Endothelial cell of umbilical vein (primary cell): ENCODE data around the gene FRMPD3. TPM values are rescaled to one million over a fixed set of nuclear protein-coding genes. Genes with fewer than 3 reads are reported as not detected.

ENCODE experiments used
- BruUV-seq: library from RNA; stranded (reverse); fragments of 400-500 nt; replicated peaks from 2 replicates; lab custom pipeline; 2021; lab: Mats Ljungman, UMichigan
- CTCF ChIA-PET: fragments of 300-600, 350-600 bp; sonication (Branson Sonifier 250); formaldehyde crosslinking; loops from one replicate; lab custom pipeline; 2021; ENCODE audit warnings: antibody characterized with exemption, inconsistent platforms; lab: Charles Lee
- POLR2A ChIA-PET: fragments of 300-600, 350-600 bp; sonication (Branson Sonifier 250); formaldehyde crosslinking; loops from one replicate; lab custom pipeline; 2021; ENCODE audit warnings: antibody characterized with exemption, inconsistent platforms; lab: Charles Lee
- DNase-seq: peaks from one replicate; pipeline ENCODE4 v3.0.0-alpha.2; 2011; ENCODE audit warnings: low read depth, low spot score
- FAIRE-seq: peaks from 2 replicates; lab custom pipeline; 2011; peaks lifted over from hg19 to GRCh38; lab: Jason Lieb, UNC
- H2AFZ ChIP-seq: 2 replicates; pipeline ENCODE4 v1.6.0; 2012; ENCODE audit warnings: low read depth, low read length, control low read depth, inconsistent platforms
- H3K27ac ChIP-seq: 2 replicates; pipeline ENCODE4 v1.5.1; 2011; ENCODE audit warnings: low read depth, mild to moderate bottlenecking, control low read depth, low read length, moderate library complexity; ENCODE audit not compliant: insufficient read depth
- H3K27me3 ChIP-seq, 2 experiments: 2 replicates each; pipeline versions ENCODE4 v1.6.0 to v1.6.1; 2011; ENCODE audit warnings: low read length in 2 of 2, mixed read lengths in 1 of 2; ENCODE audit not compliant: control insufficient read depth in 2 of 2, insufficient read depth in 2 of 2
- H3K36me3 ChIP-seq, 2 experiments: 2 replicates in 1 of 2; 3 replicates in 1 of 2; pipeline ENCODE4 v1.5.1; 2011; ENCODE audit warnings: low read length in 2 of 2, mild to moderate bottlenecking in 1 of 2, moderate library complexity in 1 of 2; ENCODE audit not compliant: control insufficient read depth in 2 of 2, insufficient read depth in 2 of 2; ENCODE audit errors: extremely low read depth in 1 of 2
- H3K4me1 ChIP-seq: 3 replicates; pipeline ENCODE4 v1.5.1; 2011; ENCODE audit warnings: mild to moderate bottlenecking, low read length; ENCODE audit not compliant: control insufficient read depth, insufficient read depth; ENCODE audit errors: extremely low read depth
- H3K4me2 ChIP-seq: 2 replicates; pipeline ENCODE4 v1.6.1; 2011; ENCODE audit warnings: low read length, control low read depth, mixed read lengths; ENCODE audit not compliant: insufficient read depth
- H3K4me3 ChIP-seq, 3 experiments: fragments of 200-600 bp in 1 of 3; sonication (generic), shearing (Covaris generic) in 1 of 3; replicated peaks in 1 of 3; 2 replicates each; pipeline ENCODE4 v1.5.1; 2011 to 2016; ENCODE audit warnings: control low read depth in 3 of 3, low read length in 3 of 3, mild to moderate bottlenecking in 2 of 3, inconsistent platforms in 1 of 3, low read depth in 1 of 3, moderate library complexity in 1 of 3; ENCODE audit not compliant: insufficient read depth in 1 of 3
- H3K79me2 ChIP-seq: 2 replicates; pipeline ENCODE4 v1.6.0; 2012; ENCODE audit warnings: low read length, inconsistent platforms; ENCODE audit not compliant: control insufficient read depth, insufficient read depth
- H3K9ac ChIP-seq: replicated peaks from 2 replicates; pipeline ENCODE3; 2011; ENCODE audit warnings: low read length, control low read depth; ENCODE audit not compliant: insufficient read depth; ENCODE audit errors: extremely low read depth
- H3K9me1 ChIP-seq: replicated peaks from 3 replicates; pipeline ENCODE4 v1.6.0; 2011; ENCODE audit warnings: mild to moderate bottlenecking, low read length; ENCODE audit not compliant: control insufficient read depth, insufficient read depth; ENCODE audit errors: extremely low read depth
- H3K9me3 ChIP-seq: replicated peaks from 2 replicates; pipeline ENCODE4 v1.5.1; 2012; ENCODE audit warnings: low read length, inconsistent platforms; ENCODE audit not compliant: control insufficient read depth, insufficient read depth
- H4K20me1 ChIP-seq: replicated peaks from 2 replicates; pipeline ENCODE3; 2011; ENCODE audit warnings: mild to moderate bottlenecking, low read length; ENCODE audit not compliant: control insufficient read depth, insufficient read depth; ENCODE audit errors: extremely low read depth
- EZH2 ChIP-seq: IDR thresholded peaks from 2 replicates; pipeline ENCODE4 v1.6.1; 2012; ENCODE audit warnings: borderline replicate concordance, low read depth, mild to moderate bottlenecking, moderate library complexity, low read length, inconsistent platforms; ENCODE audit not compliant: severe bottlenecking
- FOS ChIP-seq: IDR thresholded peaks from 2 replicates; pipeline ENCODE4 v1.6.1; 2011; ENCODE audit warnings: mild to moderate bottlenecking, low read length, moderate library complexity, borderline replicate concordance; ENCODE audit not compliant: insufficient read depth
- GATA2 ChIP-seq: IDR thresholded peaks from 2 replicates; pipeline ENCODE4 v1.7.0; 2011; ENCODE audit warnings: low read depth, mild to moderate bottlenecking, moderate library complexity, mixed read lengths, low read length; ENCODE audit not compliant: insufficient read length, insufficient read depth
- JUN ChIP-seq: IDR thresholded peaks from 2 replicates; pipeline ENCODE4 v1.6.1; 2011; ENCODE audit warnings: borderline replicate concordance, low read depth; ENCODE audit not compliant: insufficient read length, insufficient read depth
- MYC ChIP-seq: IDR thresholded peaks from one replicate; pipeline ENCODE4 v1.6.1; 2011; ENCODE audit warnings: mild to moderate bottlenecking, low read depth, low read length
- POLR2A ChIP-seq: IDR thresholded peaks from 2 replicates; pipeline ENCODE4 v1.6.1; 2012; ENCODE audit warnings: low read depth, mild to moderate bottlenecking, control low read depth, low read length
- POLR2AphosphoS5 ChIP-seq: IDR thresholded peaks from 2 replicates; pipeline ENCODE4 v1.6.1; 2012; ENCODE audit warnings: low read depth, mild to moderate bottlenecking, control low read depth, low read length, moderate library complexity; ENCODE audit not compliant: insufficient read depth
- dilution Hi-C: fragments of 300-500 bp; cut with MboI; formaldehyde crosslinking; loops from one replicate; pipeline ENCODE4 v1.15.0; 2019; ENCODE audit warnings: low sequenced_read_pairs; ENCODE audit not compliant: extremely low pct_ligation_motif_present
- intact Hi-C: fragments of 100-400 bp; cut with micrococcal nuclease; formaldehyde crosslinking; loops from one replicate; pipeline ENCODE4 v1.10.0; 2022
- polyA plus RNA-seq, 4 experiments: library from polyadenylated mRNA; depleted of rRNA in 3 of 4; stranded (reverse) in 3 of 4; unstranded in 1 of 4; fragments of >200 nt; gene quantifications; 2 replicates each; pipeline versions ENCODE4 v1.2.1 to v1.2.3, GENCODE V29; 2011 to 2012; ENCODE audit warnings: missing spikeins in 1 of 4
- total RNA-seq: library from RNA; stranded (reverse); gene quantifications from 2 replicates; pipeline ENCODE4 v1.2.3, GENCODE V29; 2021
- TF ChIP-seq, protein P1 (sequence below): IDR thresholded peaks from 2 replicates; pipeline ENCODE4 v1.6.1; 2011; ENCODE audit not compliant: insufficient read depth, insufficient read length
- TF ChIP-seq, protein P2 (sequence below), 2 donors: IDR thresholded peaks; 1 replicate in 1 of 2; 2 replicates in 1 of 2; pipeline ENCODE4 v1.5.1; 2011; ENCODE audit warnings: low read length in 2 of 2, mild to moderate bottlenecking in 2 of 2, moderate library complexity in 2 of 2, control low read depth in 1 of 2, inconsistent platforms in 1 of 2, low read depth in 1 of 2; ENCODE audit not compliant: insufficient read depth in 1 of 2; ENCODE audit errors: extremely low read depth in 1 of 2

Gene FRMPD3
- total and polyA plus RNA-seq, 2 donors (not counting 3 experiments of a cell fraction or from before 2014, with no cell fraction given), result not detected

DNA sequence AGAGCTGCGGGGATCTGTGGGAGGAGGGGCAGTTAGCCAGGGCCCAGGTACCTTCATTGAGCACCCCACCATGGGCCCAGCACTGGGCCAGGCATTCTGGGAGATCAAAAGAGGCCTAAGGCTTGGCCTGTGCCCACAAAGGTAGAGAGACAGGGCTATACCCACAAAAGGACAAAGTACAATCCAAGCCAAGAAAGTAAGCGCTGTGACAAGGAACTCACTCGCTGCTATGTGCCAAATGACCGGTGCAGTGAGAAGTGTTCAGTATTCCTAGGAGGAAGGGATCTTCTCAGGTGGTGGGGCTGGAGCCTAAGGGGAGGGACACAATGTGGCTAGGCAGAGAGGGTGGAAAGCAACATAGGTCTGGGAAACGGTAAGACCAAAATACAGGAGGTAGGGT, 8.8 kb upstream of the FRMPD3 start:
- ChIA-PET CTCF (no interaction called here), POLR2A (no interaction called here)
- Histone ChIP-seq H3K27me3 (no peaks in the 10 kb centered on the region), H3K27ac (no peak overlapping the region), H3K36me3 (no peaks in the 10 kb centered on the region), H3K4me2 (no peak overlapping the region), H3K9ac (no peak overlapping the region), H3K4me3 (no peak overlapping the region), H2AFZ (no peak overlapping the region), H3K4me1 (no peaks in the 10 kb centered on the region), H3K9me1 (no peaks in the 10 kb centered on the region), H3K9me3 (no peaks in the 10 kb centered on the region), H3K79me2 (no peaks in the 10 kb centered on the region), H4K20me1 (no peaks in the 10 kb centered on the region)
- BruUV-seq, result no TSS peak
- dilution Hi-C loops, result no loop called here
- DNase-seq (no peak), FAIRE-seq (peak; percentile 15)
- intact Hi-C loops, result no loop called here
- TF ChIP-seq JUN (no peak), FOS (no peak), EZH2 (no peak), GATA2 (no peak), POLR2A (no peak), POLR2AphosphoS5 (no peak), MYC (no peak)
- TF ChIP-seq, protein P1, sequence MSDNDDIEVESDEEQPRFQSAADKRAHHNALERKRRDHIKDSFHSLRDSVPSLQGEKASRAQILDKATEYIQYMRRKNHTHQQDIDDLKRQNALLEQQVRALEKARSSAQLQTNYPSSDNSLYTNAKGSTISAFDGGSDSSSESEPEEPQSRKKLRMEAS, result no peak
- TF ChIP-seq, protein P2, sequence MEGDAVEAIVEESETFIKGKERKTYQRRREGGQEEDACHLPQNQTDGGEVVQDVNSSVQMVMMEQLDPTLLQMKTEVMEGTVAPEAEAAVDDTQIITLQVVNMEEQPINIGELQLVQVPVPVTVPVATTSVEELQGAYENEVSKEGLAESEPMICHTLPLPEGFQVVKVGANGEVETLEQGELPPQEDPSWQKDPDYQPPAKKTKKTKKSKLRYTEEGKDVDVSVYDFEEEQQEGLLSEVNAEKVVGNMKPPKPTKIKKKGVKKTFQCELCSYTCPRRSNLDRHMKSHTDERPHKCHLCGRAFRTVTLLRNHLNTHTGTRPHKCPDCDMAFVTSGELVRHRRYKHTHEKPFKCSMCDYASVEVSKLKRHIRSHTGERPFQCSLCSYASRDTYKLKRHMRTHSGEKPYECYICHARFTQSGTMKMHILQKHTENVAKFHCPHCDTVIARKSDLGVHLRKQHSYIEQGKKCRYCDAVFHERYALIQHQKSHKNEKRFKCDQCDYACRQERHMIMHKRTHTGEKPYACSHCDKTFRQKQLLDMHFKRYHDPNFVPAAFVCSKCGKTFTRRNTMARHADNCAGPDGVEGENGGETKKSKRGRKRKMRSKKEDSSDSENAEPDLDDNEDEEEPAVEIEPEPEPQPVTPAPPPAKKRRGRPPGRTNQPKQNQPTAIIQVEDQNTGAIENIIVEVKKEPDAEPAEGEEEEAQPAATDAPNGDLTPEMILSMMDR (IDR thresholded peaks at IDR 0.05; ENCODE audit: extremely low read depth in 1 of 2, insufficient read depth in 1 of 2, low read depth in 1 of 2, low read length in 2 of 2), result no peak
